Measurements from ENCODE around the gene ZWILCH.

ZWILCH gene

GRCh38 chr15:66594344-66594743 lies 89.2 kb downstream of the ZWILCH start:
- no peak overlapping the region for H3K27ac ChIP-seq (ENCODE audit: low read depth, low read length)
- H3K36me3 ChIP-seq (ENCODE audit: control insufficient read depth, insufficient read depth, low read length): no peaks in the 10 kb centered on the region

GRCh38 chr15:66594836-66595235 lies 89.7 kb downstream of the ZWILCH start:
- Histone ChIP-seq H3K4me1 (ENCODE audit: control insufficient read depth, insufficient read depth, low read length) (no peaks in the 10 kb centered on the region), H3K9ac (ENCODE audit: low read length) (no peak overlapping the region)

More at GRCh38 chr15:66594344-66594743, 89.2 kb downstream of the ZWILCH start:
- Histone ChIP-seq H3K4me1 (ENCODE audit: control insufficient read depth, insufficient read depth, low read length) (no peaks in the 10 kb centered on the region), H3K27me3 (ENCODE audit: control insufficient read depth, insufficient read depth, low read length) (no peaks in the 10 kb centered on the region), H3K9ac (ENCODE audit: low read length) (no peak overlapping the region), H3K4me3 (ENCODE audit: low read length) (no peak overlapping the region)

GRCh38 chr15:66595332-66595731 lies 90.2 kb downstream of the ZWILCH start:
- Histone ChIP-seq H3K36me3 (ENCODE audit: control insufficient read depth, insufficient read depth, low read length) (no peaks in the 10 kb centered on the region), H3K9ac (ENCODE audit: low read length) (no peak overlapping the region), H3K4me1 (ENCODE audit: control insufficient read depth, insufficient read depth, low read length) (no peaks in the 10 kb centered on the region), H3K27me3 (ENCODE audit: control insufficient read depth, insufficient read depth, low read length) (no peaks in the 10 kb centered on the region), H3K27ac (ENCODE audit: low read depth, low read length) (no peak overlapping the region), H3K4me3 (ENCODE audit: low read length) (no peak overlapping the region)

More at GRCh38 chr15:66594836-66595235, 89.7 kb downstream of the ZWILCH start:
- Histone ChIP-seq H3K27ac (ENCODE audit: low read depth, low read length) (no peak overlapping the region), H3K4me3 (ENCODE audit: low read length) (no peak overlapping the region), H3K36me3 (ENCODE audit: control insufficient read depth, insufficient read depth, low read length) (no peaks in the 10 kb centered on the region), H3K27me3 (ENCODE audit: control insufficient read depth, insufficient read depth, low read length) (no peaks in the 10 kb centered on the region)

- no peaks in the 10 kb centered on the region for H3K27me3 ChIP-seq (ENCODE audit: control insufficient read depth, insufficient read depth, low read length)
- H3K27ac ChIP-seq (ENCODE audit: low read depth, low read length): no peak overlapping the region
- H3K4me1 ChIP-seq (ENCODE audit: control insufficient read depth, insufficient read depth, low read length): no peaks in the 10 kb centered on the region
- H3K36me3 ChIP-seq (ENCODE audit: control insufficient read depth, insufficient read depth, low read length): no peaks in the 10 kb centered on the region
- H3K4me3 ChIP-seq (ENCODE audit: low read length): no peak overlapping the region
- no peak overlapping the region for H3K9ac ChIP-seq (ENCODE audit: low read length)
Measured at GRCh38 chr15:66595931-66596545, 90.9 kb downstream of the ZWILCH start.

GRCh38 chr15:66598095-66598815 lies 93.1 kb downstream of the ZWILCH start:
- Histone ChIP-seq H3K4me3 (ENCODE audit: low read length) (no peak overlapping the region), H3K36me3 (ENCODE audit: control insufficient read depth, insufficient read depth, low read length) (no peaks in the 10 kb centered on the region), H3K27ac (ENCODE audit: low read depth, low read length) (no peak overlapping the region), H3K4me1 (ENCODE audit: control insufficient read depth, insufficient read depth, low read length) (no peaks in the 10 kb centered on the region), H3K27me3 (ENCODE audit: control insufficient read depth, insufficient read depth, low read length) (no peaks in the 10 kb centered on the region), H3K9ac (ENCODE audit: low read length) (no peak overlapping the region)
